IPS-18c (cell line): ENCODE data around the gene ANKRD28.

Experiments
- H3K4me3 ChIP-seq: 2 replicates; pipeline ENCODE4 v1.7.0; 2013; ENCODE audit warnings: low read depth, mild to moderate bottlenecking, low read length, moderate library complexity; ENCODE audit not compliant: insufficient read depth
- H3K9me3 ChIP-seq: one replicate; pipeline ENCODE4 v1.6.1; 2013; ENCODE audit warnings: mild to moderate bottlenecking, low read length, moderate library complexity; ENCODE audit not compliant: control insufficient read depth, insufficient read depth

ANKRD28 gene

DNA sequence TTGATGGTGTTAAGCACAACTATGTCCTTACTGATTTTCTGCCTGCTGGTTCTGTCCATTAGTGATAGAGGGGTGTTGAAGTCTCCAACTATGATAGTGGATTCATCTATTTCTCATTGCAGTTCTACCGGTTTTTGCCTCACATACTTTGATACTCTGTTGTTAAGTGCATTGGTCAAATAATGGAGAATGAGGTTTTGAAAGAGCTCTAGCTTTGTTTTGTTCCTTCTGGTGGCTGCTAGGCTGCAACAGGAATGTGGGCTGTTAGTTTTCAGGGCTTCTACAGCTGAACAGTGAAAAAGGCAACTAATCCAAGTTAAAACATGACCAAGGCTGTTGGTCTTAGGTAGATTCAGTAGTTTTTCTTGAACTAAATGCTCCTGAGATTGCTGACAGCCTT, 133.6 kb downstream of the ANKRD28 start:
- no peaks in the 10 kb centered on the region for H3K9me3 ChIP-seq
- H3K4me3 ChIP-seq: no peak overlapping the region

DNA sequence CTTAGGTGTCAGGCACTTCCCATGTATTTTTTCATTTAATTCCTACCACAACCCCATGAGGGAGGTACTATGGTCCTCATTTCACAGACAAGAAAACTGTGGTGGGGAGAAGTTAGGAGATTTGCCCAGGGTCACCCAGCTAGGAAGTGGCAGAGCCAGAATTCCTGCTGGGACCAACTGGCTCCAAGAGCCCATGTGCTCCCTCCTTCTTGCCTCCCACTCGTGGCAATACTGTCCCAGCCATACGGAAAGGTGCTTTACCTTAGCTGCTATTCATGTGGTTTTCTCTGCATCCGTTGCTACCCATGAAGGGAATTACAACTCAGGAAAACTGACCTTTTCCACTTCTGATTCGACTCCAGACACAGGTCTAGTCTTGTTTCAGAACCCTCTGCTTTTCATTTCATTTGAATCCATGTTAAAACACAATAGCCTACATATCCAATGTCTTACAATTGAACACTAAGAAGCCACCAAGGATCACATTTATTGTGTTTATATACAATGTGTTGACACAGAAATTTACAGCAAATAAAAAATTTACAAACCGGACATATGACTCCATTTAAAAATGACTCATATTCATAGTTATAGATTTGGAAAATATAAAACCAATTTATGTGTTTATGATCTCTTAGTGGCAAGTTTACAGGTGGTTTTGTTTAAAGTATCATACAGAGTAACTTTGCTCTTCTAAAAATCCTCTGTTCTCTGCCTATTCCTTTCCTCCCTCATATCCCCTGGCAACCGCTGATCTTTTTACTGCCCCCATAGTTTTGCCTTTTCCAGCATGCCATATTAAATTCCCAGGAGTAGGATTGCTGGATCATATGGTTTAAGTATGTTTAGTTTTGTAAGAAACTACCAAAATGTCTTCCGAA, 137.5 kb downstream of the ANKRD28 start:
- Histone ChIP-seq H3K9me3 (peaks cover 7% of the 10 kb centered on the region), H3K4me3 (no peak overlapping the region)

DNA sequence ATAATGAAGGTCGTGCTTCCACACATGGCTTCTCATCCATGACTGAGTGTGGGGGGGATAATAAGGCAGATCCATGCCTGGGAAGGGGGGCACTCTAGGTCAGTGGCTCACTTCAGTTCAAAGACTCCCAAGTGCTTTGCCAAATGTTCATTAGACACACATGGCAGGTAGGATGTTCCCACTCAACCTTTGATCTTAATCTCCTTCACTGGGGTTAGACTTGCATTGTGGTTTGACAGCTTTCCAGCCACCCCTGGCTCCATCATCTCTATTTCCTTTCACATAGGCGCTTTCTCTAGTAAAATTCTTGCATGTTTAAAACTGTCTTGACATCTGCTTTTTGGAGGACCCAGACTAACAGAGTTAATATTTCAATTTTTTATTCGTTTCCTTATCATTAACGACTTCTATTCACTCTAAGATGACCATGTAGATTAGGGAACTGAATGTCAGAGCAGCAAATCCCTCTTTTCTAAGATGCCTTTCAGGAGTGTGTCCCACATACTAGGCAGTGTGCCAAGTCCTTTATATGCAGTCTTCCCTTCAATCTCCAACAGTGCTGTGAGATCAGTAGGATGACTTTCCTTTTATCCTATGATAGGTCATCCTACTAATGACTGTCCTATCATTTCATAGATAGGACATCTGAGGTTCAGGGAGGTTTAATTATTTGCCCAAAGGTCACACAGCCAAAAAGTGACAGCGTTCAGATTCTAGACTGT, 138.4 kb downstream of the ANKRD28 start:
- Histone ChIP-seq H3K4me3 (no peak overlapping the region), H3K9me3 (peaks cover 7% of the 10 kb centered on the region)

DNA sequence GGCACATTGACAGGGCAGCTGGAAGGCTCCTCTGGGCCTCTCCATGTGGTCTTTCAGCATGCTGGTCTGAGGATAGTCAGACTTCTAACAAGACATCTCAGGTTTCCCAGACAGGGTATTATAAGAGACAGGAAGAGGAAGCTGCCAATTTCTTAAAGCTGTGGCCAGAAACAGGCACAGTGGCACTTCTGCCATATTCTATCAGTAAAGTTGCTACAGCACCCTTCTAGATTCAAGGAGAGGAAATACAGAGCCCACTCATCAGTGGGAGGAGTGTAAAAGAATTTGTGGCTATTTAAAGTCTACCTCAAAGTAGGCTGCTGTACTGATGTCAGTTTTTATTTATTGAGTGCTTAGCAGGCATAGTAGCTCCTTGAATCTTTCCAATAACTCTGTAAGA, 140.8 kb downstream of the ANKRD28 start:
- H3K9me3 ChIP-seq: peaks cover 7% of the 10 kb centered on the region
- H3K4me3 ChIP-seq: no peak overlapping the region

DNA sequence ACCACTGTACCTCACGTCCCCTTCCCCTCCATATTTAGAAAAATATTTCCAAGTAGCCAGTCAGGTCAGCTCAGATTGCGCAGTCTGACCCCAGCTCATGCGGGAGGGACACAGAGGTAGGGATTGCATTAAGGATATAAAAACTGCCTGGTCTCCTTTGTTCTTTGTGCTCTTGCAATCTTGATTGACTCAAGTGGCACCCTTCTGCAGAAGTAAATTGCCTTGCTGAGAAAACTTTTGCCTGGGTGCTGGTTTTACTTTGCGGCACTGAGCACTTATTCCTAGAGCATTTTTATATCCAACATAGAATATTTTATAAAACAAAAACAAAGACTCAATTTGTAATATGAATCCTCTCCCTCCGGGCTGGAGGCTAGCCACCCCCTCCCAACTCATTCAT, 141.4 kb downstream of the ANKRD28 start:
- H3K9me3 ChIP-seq: peaks cover 7% of the 10 kb centered on the region
- no peak overlapping the region for H3K4me3 ChIP-seq

DNA sequence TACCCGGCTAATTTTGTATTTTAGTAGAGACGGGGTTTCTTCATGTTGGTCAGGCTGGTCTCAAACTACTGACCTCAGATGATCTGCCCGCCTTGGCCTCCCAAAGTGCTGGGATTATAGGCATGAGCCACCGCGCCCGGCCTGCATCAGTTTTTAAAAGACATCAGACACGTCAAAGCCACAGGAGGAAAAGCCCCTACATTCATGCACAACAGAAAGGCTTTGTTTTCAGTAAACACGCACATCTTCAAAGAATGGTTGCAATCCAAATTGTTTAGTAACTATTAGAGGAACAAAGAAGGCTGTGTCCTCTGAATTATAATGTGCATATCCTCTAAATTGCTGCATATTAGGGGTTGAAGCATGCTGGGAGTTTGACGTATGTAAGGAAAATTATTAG, 142.9 kb downstream of the ANKRD28 start:
- Histone ChIP-seq H3K4me3 (no peak overlapping the region), H3K9me3 (peaks cover 7% of the 10 kb centered on the region)

DNA sequence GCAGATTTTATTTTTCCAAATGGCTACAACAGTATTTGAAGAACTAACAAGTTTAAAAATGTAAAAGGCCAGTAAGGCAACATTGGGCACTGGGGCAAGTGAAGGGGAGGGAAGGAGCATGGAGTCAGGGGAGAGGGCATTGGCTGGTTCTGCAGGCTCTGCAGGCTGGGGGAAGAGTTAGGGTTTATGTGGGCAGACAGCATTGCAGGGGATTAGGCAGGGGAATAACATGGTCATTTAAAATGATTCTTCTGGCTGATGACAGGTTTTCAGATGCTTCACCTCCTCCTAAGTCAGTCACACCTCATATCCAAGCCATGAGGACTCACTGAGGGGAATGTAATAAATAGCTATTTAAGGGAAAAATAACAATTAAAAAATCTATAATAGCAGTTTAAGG, 143.7 kb downstream of the ANKRD28 start:
- no peak overlapping the region for H3K4me3 ChIP-seq
- peaks cover 7% of the 10 kb centered on the region for H3K9me3 ChIP-seq

DNA sequence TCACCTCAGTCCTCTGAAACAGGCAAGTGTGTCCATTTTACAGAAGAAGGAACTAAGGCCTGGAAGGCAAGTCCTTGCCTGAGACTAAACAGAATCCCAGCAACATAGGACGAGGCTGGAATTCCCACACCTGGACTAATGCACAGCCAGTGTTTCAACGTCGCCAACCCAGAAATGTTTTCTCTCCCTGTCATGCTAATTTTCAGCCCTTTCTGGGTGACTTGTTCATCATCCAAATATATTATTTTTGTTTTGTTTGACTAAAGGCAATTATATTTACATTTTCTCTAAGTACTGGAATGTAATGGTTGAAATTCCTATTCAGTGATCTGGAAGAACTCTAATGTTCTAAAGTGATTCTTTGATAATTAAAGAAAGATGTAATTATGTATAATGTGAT, 144.5 kb downstream of the ANKRD28 start:
- Histone ChIP-seq H3K4me3 (no peak overlapping the region), H3K9me3 (peaks cover 7% of the 10 kb centered on the region)

DNA sequence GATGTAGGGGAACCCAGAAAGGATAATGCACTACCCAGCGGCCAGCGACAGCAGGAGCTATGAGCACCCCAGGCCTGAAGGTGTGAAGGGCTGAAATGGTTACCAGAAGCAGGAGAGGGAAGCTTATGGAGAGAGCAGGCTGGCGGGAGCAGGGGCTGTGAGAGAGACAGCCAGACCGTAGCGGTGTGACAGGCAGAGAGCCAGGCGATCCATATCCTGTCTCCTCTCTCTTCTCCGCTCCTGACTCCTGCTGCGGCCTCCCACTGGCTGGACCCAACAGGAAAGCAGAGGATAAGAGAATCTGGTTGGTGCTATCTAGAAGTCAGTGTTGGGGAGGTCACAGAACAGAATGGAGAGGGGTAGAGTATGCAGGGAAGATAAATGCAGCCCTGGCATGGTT, 146.4 kb downstream of the ANKRD28 start:
- H3K4me3 ChIP-seq: no peak overlapping the region
- H3K9me3 ChIP-seq: peaks cover 7% of the 10 kb centered on the region

DNA sequence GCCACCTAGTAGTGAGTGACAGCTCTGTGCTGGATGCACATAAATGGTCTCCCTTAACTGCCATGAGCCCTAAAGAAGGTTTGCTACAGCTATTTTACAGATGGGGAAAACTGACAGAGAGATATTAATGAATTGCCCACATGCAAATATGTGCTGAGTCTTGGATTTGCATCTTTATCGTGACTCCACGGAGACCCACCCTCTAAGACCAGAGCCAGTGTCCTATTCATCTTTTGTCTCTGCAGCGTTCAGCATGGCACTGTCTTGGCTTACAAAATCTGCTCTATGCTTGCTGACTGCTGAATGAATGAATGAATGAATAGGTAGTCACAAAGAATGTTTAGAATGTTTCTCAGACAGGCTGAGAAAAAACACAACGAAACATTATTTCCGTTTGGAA, 147.9 kb downstream of the ANKRD28 start:
- no peaks in the 10 kb centered on the region for H3K9me3 ChIP-seq
- H3K4me3 ChIP-seq: no peak overlapping the region

DNA sequence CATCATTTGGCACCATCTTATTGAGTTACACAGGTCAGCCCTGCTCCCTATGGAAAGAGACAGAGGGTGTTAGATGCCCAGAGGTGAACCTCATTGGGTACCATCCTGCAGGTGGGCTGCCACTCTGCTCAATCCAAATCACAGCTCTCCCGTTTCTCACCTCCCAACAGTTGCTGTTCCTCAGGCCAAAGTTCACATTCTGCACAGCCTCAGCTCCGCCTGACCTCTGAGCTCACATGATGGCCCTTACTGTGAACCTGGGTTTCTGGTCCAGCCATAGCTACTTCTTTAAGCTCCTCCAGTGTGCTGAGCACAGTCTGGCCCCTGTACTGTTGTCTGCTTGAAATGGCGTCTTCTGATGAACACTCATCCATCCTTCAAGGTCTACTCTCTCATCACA, 148.4 kb downstream of the ANKRD28 start:
- no peak overlapping the region for H3K4me3 ChIP-seq
- no peaks in the 10 kb centered on the region for H3K9me3 ChIP-seq

DNA sequence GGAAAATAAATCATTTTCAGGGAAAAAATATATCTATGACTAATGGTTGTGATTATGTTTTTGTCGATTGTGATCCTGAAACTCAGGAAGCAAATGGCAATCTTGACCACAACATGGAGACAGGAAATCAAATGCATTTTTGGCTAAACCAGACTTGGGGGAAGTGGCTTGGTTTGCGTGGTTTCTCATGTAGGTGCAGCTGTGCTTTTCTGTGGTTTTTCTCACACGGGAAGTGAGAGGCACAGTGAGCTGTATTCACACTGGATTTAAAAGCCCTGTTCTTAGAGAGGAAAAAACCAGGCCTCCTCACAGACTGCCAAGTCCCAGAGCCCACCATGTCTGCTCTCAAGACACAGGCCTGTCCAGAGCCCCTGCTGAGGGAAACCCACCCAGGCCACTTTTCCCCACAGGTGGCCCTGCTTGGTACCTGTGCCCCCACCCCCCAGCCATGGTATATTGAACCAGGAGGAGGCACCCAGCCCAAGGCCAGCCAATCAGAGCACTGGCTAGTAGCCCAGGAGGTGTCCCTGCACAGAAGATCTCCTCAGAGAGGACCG, 150.1 kb downstream of the ANKRD28 start:
- Histone ChIP-seq H3K4me3 (no peak overlapping the region), H3K9me3 (no peaks in the 10 kb centered on the region)

DNA sequence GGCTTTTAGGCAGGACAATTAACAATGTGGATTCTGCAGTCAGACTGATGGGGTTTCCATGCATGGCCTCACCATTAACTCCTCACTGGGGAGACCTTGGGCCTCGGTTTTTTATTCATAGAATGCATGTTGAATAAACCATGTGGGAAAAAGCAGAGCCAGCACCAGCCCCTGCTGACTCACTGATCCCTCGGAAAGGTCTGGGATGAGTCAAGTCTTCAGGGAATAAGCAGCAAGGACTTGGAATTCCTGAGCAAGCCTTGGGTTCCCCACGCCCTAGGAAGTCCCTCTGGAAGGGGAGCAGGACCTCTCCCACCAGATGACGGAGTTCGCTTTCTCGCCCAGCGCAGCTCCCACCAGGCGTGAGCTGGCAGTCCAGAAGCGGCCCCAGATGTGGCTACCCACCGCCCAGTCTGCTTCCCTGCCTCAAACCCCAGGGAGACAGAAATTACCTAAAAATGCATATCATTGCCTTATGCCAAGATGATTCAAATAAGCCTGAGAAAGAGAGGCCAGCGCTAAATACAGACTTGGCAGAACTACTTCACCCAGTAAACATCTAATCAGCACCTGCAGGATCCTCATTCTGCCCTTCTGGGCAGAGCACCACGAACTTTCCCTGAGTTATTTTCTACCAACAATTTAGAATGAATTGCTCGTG, 150.8 kb downstream of the ANKRD28 start:
- no peaks in the 10 kb centered on the region for H3K9me3 ChIP-seq

DNA sequence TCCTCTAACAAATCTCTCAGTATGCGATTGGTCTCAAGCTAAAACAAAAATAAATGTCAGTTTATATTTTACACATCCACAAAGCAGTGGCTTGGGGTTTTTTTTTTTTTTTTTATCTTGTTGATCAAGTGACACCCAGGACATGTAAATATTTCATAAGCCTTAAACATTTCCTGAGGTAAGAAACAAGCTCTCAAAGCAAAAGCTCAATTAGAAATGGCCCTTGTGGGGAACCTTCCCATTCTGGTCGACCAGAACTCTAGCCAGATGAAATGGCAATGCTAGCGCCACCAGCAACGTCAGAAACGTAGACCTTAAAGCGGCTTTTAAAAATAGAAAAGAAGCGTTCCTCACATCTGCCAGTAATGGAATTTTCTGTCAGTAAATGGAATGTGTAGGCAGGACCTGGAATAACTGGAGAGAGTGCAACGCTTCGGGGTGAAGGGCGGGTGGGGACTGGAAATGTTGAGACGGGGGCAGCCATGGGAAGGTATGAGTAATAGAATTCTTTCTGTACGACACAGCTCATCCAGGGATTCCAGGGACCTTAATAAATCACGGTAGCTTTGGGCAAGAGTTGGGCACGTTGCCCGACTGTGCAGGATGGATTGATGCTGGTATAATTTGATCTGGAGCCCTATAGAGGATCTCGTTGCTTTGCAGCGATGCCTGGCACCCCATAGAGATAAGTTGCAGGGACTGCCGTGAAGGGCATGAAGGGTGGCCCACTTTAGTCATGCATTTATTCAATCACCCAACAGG, 151.9 kb downstream of the ANKRD28 start:
- H3K4me3 ChIP-seq: no peak overlapping the region
- H3K9me3 ChIP-seq: no peaks in the 10 kb centered on the region

More for the DNA sequence above, 150.8 kb downstream of the ANKRD28 start:
- no peak overlapping the region for H3K4me3 ChIP-seq

DNA sequence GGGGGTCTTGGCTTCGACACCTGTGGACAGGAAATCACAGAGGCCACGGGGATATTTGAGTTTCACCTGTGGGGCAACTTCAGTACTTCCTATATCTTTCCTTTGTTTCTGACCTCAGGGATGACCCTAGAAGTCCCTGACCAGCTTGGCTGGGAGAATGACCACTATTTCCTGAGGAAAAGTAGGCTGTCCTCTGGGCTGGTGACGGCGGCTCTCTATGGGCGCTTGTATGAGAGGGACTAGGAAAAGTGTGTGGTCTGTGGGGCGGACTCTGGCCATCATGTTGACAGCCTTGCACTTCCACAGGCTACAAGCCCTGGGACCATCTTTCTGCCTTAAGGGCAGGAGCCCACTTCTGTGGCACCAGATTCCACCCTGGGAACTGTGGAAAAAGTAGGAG, 152.5 kb downstream of the ANKRD28 start:
- H3K9me3 ChIP-seq: no peaks in the 10 kb centered on the region

DNA sequence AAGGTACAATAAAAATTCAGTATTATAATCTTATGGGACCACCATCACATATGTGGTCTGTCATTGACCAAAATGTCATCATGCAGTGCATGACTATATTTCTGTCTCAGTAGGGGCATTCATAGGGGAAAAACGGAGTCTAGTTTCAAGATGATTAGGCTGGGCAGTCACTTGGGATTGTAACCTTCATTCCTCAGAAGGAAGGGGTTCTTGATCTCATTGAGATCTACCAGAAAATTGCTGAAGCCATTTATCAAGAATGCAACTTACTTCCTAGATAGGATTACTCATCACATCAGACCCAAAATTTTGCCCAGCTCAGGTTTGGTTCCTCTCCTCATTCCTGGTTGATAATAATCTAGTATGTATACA, 158.9 kb downstream of the ANKRD28 start:
- Histone ChIP-seq H3K4me3 (no peak overlapping the region), H3K9me3 (no peaks in the 10 kb centered on the region)

More for the DNA sequence above, 152.5 kb downstream of the ANKRD28 start:
- H3K4me3 ChIP-seq: no peak overlapping the region
